ENCODE data around the gene COL5A1.

COL5A1 gene

GRCh38 chr9:134877541-134877940 is 235.9 kb downstream of the COL5A1 start:
- no peak for DNase-seq (ENCODE audit: low read depth in 2 of 2)

DNA sequence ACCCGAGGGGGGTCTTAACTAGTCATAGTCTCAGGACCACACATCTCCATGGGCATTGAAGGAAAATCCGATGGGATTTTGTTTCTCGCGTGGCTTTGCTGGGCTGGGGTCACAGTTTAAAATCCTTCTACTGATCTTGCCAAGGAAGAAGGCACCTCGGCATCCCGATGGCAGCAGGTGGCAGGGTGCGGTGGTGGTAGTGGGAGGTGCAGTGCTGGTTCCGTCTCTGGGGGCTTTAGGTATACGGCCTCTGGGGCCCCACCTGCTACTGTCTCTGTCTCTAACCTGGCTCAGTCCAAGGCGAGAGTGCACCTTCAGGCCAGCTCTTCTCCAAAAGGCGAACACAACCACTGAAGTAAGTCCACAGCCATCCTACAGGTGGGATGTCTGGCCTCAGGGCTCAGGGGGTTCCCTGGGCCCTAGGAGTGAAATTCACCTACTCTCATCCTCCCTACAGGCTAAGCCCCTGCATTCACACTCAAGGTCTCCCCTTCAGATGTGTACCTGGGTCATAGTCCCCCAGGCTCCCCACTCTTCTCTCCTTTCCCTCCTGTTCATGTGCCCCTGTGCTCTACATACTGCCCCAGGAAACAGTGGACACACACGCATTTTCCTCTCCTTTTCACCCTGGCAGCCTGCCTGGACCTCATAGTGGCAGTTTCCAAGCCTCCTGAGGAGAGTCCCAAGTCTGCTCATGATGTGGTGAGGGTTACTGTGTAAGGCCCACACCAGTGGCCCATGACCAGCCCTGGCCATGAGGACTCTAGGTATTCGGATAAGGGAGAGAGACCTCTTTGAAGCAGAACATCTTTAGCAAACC is 238.3 kb downstream of the COL5A1 start:
- DNase-seq (ENCODE audit: low read depth in 2 of 2), result no peak

DNA sequence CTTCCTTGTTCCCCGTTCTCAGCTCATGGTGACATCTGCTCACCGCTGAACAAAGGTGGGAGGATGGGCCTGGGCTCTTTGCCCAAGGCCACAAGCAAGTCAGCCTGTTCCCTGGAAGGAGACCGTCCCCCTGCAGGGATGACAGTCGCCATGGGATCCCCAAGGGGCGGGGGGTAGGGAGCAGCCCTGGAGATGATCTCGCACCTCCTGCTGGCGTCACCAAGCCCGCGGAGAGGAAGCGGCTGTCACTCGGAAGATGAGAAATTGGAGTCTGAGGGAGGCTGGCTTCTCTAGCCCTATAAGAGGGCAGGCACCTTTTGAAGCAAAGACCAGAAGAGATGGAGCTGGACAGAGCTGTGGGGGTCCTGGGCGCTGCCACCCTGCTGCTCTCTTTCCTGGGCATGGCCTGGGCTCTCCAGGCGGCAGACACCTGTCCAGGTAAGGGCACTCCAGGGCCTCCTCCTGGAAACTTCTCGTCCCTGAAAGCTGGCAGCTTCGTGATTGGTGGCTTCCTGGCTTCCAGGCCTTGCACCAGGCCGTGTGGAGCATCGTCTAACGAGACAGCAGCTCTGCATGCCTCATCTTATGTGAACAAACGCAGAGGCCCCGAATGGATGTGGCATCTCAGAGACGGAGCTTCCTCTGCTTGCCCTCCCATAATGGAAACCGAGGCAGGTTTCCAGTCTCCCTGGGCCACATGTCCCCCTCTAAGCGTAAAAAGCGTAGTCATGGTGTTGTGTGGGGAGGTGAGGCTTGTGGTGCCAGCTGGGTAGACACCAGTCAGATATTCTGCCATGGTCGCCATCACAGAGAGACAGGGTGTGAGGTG is 239.1 kb downstream of the COL5A1 start, which contains the start of gene FCN2:
FCN2 (plus strand) TSS at position 327 of the 829 bp plus-strand sequence; CDS start at position 339, 12 bp downstream.
- no peak for DNase-seq (ENCODE audit: low read depth in 2 of 2)

DNA sequence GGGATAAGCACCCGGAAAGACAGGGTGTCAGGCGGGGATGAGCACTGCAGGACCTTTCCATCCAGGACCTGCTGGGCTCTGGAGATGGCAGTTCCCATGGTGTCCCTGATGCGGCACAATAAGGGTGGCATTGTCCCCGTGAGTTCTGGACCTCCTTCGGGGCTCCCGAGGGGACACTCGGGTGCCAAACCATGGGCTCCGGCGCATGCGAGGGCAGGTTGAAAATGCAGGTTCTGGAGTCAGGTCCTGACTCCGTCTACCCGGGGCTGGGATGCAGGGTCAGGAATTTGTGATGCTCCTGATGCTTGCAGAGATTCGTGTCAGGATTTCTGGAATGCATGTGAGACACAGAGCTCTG is 239.7 kb downstream of the COL5A1 start:
- no peak for DNase-seq (ENCODE audit: low read depth in 2 of 2)

- DNase-seq (ENCODE audit: low read depth in 2 of 2), result no peak
These were observed 240.7 kb downstream of the COL5A1 start for GRCh38 chr9:134882204-134882785.

- DNase-seq (ENCODE audit: low read depth in 2 of 2), result no peak
These were observed 241.6 kb downstream of the COL5A1 start for GRCh38 chr9:134883040-134883782.

DNA sequence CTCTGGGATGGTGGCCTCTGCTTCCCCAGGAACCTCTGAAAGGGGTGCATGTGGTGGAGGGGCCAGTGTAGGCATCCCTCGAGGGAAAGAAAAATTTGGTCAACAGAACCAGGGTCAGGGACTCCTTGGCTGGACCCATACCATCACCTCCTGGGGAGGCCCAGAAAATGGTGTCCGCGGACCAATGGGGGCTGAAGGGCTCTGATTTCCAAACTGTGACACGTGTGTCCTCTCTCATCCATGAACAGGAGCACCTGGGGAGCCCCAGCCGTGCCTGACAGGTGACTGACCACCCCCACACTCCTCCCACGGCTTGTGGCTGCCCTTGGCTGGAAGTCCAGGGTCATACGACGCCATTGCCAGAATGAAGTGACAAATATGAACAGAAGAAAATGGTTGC is 242.9 kb downstream of the COL5A1 start:
- no peak for DNase-seq (ENCODE audit: low read depth in 2 of 2)

- no peak for DNase-seq (ENCODE audit: low read depth in 2 of 2)
These were observed 243.5 kb downstream of the COL5A1 start for GRCh38 chr9:134885001-134885678.

GRCh38 chr9:134885679-134886412 is 244.2 kb downstream of the COL5A1 start:
- no peak for DNase-seq (ENCODE audit: low read depth in 2 of 2)

- DNase-seq (ENCODE audit: low read depth in 2 of 2), result no peak
These were observed 244.9 kb downstream of the COL5A1 start for GRCh38 chr9:134886413-134886913.

DNA sequence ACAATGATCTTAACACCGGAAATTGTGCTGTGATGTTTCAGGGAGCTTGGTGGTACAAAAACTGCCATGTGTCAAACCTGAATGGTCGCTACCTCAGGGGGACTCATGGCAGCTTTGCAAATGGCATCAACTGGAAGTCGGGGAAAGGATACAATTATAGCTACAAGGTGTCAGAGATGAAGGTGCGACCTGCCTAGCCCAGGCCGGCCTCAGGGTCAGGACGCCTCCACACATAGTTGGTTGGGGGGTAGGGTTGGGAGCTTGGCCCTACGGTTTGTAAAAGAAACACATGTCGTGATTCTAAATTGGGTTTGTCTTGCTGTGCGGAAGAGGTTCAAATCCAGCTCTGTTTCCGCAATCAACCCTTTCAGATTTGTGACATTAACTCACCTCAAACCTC is 245.6 kb downstream of the COL5A1 start:
- DNase-seq (ENCODE audit: low read depth in 2 of 2), result no peak

DNA sequence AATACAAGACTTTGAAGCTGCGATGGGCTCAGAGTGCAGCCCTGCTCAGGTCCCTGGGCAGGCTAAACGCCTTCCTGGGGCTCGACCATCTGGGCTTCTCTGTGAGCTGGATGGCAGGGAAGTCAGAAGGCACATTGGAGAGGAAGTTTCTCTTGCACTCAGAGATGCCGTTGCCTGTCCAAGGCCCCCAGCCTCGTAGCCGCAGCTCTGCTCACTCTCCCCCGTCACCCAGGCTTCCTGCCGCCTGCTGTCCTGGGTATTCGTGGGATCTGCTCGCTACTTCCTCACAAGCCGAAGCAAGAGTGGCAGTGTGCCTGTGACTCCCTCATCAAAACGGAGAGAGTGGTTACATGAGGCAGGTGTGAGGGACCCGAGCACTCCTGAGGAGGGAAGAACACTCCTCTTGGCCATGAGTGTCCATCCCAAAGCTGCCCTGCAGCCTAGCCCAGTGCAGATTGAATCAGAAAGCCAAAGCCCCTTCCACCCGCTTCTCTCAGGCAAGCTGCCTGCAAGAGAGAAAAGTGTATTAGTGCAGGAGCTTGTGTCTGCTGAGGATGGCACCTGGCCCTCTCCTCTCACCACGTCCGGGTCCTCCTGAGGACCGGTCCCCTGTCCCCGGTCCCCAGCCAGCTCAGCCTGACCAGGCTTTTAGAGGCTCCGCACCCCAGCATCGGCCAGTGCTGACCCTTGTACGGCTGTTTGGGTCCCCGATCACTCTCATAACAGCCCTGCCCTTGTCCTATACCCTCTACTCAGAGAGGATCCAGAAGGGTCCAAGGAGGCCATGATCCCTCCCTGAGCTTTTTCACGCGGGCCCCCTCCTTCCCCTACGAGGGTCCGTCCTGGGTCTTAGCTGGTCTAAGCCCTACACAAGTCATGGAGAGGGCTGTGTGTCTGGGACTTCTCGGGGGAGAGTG is 246.3 kb downstream of the COL5A1 start:
- DNase-seq (ENCODE audit: low read depth in 2 of 2), result no peak

DNA sequence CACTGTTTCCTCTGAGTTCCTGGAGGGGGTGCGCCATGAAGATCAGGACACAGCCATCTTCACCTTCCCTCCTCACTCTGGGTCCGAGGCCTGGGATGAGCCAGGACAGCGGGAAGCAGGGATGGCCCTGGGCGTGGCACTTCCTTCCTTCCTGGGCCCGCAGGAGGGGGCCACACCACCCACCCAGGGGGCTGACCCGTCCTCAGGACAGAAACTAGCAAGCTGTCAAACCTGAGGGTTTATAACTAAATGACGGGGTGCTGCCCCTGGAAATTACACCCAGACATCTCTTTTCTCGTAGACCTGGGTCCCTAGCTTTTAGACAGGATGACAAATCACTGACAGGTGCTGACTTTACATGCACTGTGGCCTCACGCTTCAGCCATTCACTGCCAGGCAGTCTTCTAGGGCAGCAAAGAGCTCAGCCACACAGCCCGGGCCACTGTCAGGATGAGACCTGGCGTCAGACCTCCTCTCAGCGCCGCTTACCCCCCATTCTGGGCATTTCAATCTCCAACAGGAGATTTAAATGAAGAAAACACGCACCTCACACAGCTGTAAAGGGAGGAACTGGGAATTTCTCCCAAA is 247.1 kb downstream of the COL5A1 start:
- DNase-seq (ENCODE audit: low read depth in 2 of 2), result no peak

DNA sequence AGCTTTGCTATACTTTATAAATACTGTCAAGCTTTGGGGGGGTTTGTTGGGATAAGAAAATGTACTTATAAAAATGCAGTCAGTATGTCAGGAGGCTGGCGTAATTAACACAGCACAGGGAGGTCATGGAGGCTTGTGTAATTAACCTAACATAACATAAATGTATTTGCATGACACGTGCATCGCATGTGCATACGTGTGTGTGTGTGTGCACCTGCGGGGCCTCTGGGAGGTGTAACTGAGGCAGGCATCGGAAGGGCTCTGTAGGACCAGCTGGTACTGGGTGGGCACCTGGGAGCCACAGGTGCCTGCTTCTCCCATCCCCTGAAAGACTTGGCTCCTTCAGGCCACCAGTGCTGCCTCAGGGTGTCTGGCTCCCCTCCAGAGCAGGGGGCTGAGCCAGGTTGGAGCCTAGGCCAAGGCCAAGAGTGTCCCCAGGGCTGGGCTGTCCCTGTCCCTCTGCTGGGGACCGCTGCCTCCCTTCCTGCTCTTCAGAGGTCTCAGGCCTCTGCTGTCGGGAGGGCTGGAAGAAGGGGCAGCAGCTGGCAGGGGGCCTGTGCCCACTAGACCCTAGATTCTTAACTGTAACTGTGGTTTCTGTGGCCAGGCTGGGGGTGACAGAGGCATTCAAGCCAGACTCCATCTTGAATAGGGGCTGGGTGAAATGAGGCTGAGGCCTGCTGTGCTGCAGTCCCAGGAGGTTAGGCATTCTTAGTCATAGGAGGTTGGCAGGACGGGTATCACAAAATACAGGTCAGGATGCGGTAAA is 248.0 kb downstream of the COL5A1 start:
- DNase-seq (ENCODE audit: low read depth in 2 of 2), result no peak

DNA sequence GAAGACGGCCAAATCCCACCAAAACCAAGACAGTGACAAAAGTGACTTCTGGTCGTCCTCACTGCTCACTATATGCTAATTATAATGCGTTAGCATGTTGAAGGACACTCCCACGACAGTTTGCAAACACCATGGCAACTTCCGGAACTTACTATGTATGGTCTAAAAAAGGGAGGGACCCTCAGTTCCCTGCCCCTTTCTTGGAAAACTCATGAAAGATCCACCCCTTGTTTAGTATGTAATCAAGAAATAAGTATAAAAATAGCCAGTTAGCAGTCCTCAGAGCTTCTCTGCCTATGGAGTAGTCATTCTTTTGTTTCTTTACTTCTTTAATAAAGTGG is 248.5 kb downstream of the COL5A1 start:
- DNase-seq (ENCODE audit: low read depth in 2 of 2), result no peak

DNA sequence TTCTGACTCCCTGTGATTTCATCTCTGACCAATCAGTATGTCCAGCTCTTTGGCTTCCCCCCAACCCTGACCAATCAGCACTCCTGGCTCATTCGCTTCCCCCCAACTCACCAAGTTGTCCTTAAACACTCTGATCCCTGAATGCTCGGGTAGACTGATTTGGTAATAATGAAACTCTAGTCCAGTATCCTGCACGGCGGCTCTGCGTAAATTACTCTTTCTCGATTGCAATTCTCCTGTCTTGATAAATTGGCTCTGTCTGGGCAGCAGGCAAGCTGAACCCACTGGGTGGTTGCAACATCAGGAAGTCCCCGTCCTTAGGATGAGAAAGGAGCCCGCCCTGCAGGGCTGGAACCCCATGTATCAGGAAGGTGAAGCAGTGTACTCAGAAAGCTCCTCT is 249.4 kb downstream of the COL5A1 start:
- no peak for DNase-seq (ENCODE audit: low read depth in 2 of 2)

DNA sequence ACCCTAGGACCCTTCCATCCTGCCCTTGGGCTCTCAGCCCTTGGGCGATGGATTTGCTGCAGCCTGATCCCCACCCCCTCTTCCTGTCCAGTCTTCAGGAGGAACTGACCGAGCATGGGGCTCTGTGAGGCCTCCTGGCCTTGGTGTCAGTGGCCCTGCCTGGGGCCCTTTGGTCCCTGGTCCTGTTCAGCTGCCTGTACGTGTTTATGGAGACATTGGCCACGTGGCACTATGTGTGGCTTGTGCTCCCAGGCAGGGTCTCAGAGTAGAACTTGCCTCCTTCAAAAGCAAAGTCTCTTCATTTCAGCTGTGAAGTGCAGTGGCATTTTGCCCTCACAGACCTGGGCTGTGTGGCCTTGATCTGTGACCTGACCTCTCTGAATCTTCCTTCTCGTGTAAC is 250.1 kb downstream of the COL5A1 start:
- no peak for DNase-seq (ENCODE audit: low read depth in 2 of 2)

DNA sequence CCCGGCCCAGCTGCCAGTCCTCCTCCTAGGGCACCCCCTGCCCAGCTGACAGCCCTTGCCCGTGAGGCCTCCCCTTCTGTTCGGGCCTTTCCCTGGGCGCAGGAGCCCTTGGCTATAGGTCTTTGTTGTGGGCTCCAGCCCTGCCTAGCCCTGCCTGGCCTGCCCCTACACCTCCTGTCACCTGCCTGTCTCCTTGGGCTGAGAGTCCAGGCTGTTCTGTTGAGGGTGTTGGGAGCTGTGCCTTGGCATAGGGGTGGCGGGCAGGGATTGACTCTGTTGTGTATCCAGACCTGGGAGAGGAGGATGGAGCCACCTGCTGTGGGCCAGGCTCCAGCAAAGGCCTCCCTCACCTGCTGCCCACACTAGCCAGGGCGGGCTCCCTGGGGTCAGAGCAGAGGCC is 250.6 kb downstream of the COL5A1 start:
- no peak for DNase-seq (ENCODE audit: low read depth in 2 of 2)

Measured in stimulated activated CD8-positive, alpha-beta memory T cell treated with anti-CD3 and anti-CD28 coated beads, Interleukin-2, amount 100 ng/mL, for 48 hours (primary cell).